ENCODE measurements around the gene DZIP1L.

DZIP1L gene

DNA sequence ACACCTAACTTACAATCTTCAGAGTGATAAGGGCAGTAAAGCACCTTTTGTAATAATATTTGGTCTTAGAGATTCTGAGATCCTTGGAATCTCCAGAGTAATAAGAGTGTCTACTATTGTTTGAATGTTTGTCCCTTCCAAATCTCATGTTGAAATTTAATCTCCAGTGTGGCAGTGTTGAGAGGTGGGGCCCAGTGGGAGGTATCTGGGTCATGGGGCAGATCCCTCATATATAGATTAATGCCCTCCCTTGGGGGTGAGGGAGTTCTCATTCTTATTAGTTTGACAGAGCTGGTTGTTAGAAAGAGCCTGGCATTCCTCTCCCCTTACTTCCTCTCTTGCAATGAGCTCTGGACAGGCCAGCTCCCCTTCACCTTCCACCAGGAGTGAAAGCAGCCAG lies 16.0 kb downstream of the DZIP1L start:
- no peaks in the 10 kb centered on the region for H3K9me2 ChIP-seq (replicated peaks; ENCODE audit: insufficient read depth, low read length)
- TF ChIP-seq EZH2phosphoT487 (conservative IDR thresholded peaks at IDR 0.05; ENCODE audit: low read length) = no peak
- no peak for TF ChIP-seq CTCF (IDR thresholded peaks at IDR 0.05; ENCODE audit: insufficient read depth, low read length, poor library complexity, severe bottlenecking)
- no peaks in the 10 kb centered on the region for H3K36me3 ChIP-seq (ENCODE audit: low read length)
- no peak overlapping the region for H3K9ac ChIP-seq (ENCODE audit: low read length)
- no peaks in the 10 kb centered on the region for H3K9me3 ChIP-seq (ENCODE audit: insufficient read depth, low read length)
- H3K4me2 ChIP-seq (ENCODE audit: low read depth, low read length, poor library complexity, severe bottlenecking) = no peak overlapping the region
- H3K27ac ChIP-seq (ENCODE audit: low read depth, low read length) = no peak overlapping the region
- no peaks in the 10 kb centered on the region for H3K27me3 ChIP-seq (ENCODE audit: low read length)
- H3K4me3 ChIP-seq (ENCODE audit: insufficient read depth, low read length, poor library complexity, severe bottlenecking) = no peak overlapping the region
- no peaks in the 10 kb centered on the region for H3K79me2 ChIP-seq (ENCODE audit: insufficient read depth, low read length)
- H4K20me1 ChIP-seq (ENCODE audit: low read depth, low read length) = no peaks in the 10 kb centered on the region
- H3F3A ChIP-seq (ENCODE audit: insufficient read depth) = no peaks in the 10 kb centered on the region
- no peak overlapping the region for H2AFZ ChIP-seq (ENCODE audit: low read depth, low read length, severe bottlenecking)

GRCh38 chr3:138097192-138098172 lies 17.9 kb downstream of the DZIP1L start:
- Histone ChIP-seq H3K27me3 (ENCODE audit: low read length) (no peaks in the 10 kb centered on the region), H3K79me2 (ENCODE audit: insufficient read depth, low read length) (no peaks in the 10 kb centered on the region), H3F3A (ENCODE audit: insufficient read depth) (no peaks in the 10 kb centered on the region), H3K27ac (ENCODE audit: low read depth, low read length) (no peak overlapping the region), H3K9me3 (ENCODE audit: insufficient read depth, low read length) (no peaks in the 10 kb centered on the region), H3K9me2 (replicated peaks; ENCODE audit: insufficient read depth, low read length) (no peaks in the 10 kb centered on the region), H4K20me1 (ENCODE audit: low read depth, low read length) (no peaks in the 10 kb centered on the region), H3K4me2 (ENCODE audit: low read depth, low read length, poor library complexity, severe bottlenecking) (no peak overlapping the region), H3K9ac (ENCODE audit: low read length) (no peak overlapping the region), H3K4me3 (ENCODE audit: insufficient read depth, low read length, poor library complexity, severe bottlenecking) (no peak overlapping the region), H2AFZ (ENCODE audit: low read depth, low read length, severe bottlenecking) (no peak overlapping the region), H3K36me3 (ENCODE audit: low read length) (no peaks in the 10 kb centered on the region)
- TF ChIP-seq EZH2phosphoT487 (conservative IDR thresholded peaks at IDR 0.05; ENCODE audit: low read length) (no peak), CTCF (IDR thresholded peaks at IDR 0.05; ENCODE audit: insufficient read depth, low read length, poor library complexity, severe bottlenecking) (no peak)

DNA sequence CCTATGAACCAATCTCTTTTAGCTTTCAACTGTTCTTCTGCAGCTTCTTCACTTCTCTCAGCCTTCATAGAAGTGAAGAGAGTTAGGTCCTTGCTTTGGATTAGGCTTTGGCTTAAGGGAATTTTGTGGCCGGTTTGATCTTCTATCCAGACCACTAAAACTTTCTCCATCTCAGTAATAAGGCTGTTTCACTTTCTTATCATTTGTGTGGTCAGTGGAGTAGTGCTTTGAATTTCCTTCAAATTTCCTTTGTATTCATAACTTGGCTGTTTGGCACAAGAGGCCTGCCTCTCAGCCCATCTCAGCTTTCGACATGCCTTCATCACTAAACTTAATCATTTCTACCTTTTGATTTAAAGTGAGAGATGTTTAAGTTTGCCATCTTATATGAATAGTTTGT lies 21.7 kb downstream of the DZIP1L start:
- Histone ChIP-seq H3K27me3 (ENCODE audit: low read length) (no peaks in the 10 kb centered on the region), H3K4me2 (ENCODE audit: low read depth, low read length, poor library complexity, severe bottlenecking) (no peak overlapping the region), H3K27ac (ENCODE audit: low read depth, low read length) (no peak overlapping the region), H3K9ac (ENCODE audit: low read length) (no peak overlapping the region), H3K79me2 (ENCODE audit: insufficient read depth, low read length) (no peaks in the 10 kb centered on the region), H4K20me1 (ENCODE audit: low read depth, low read length) (no peaks in the 10 kb centered on the region), H3K9me2 (replicated peaks; ENCODE audit: insufficient read depth, low read length) (no peaks in the 10 kb centered on the region), H3K4me3 (ENCODE audit: insufficient read depth, low read length, poor library complexity, severe bottlenecking) (no peak overlapping the region), H3K36me3 (ENCODE audit: low read length) (no peaks in the 10 kb centered on the region), H3K9me3 (ENCODE audit: insufficient read depth, low read length) (no peaks in the 10 kb centered on the region), H3F3A (ENCODE audit: insufficient read depth) (no peaks in the 10 kb centered on the region), H2AFZ (ENCODE audit: low read depth, low read length, severe bottlenecking) (no peak overlapping the region)
- TF ChIP-seq EZH2phosphoT487 (conservative IDR thresholded peaks at IDR 0.05; ENCODE audit: low read length) (no peak), CTCF (IDR thresholded peaks at IDR 0.05; ENCODE audit: insufficient read depth, low read length, poor library complexity, severe bottlenecking) (no peak)

Measured in SU-DHL-6 (cell line).